Kidney epithelial cell (primary cell): Measurements from ENCODE around the gene ABCA13. TPM values are rescaled to one million over a fixed set of nuclear protein-coding genes. Genes with fewer than 3 reads are reported as not detected.

Experiments
- DNase-seq: peaks from one replicate; pipeline ENCODE4 v3.0.0-alpha.2; 2010; ENCODE audit warnings: low read depth
- H3K27me3 ChIP-seq: 2 replicates; pipeline ENCODE4 v1.6.0; 2011; ENCODE audit warnings: low read length; ENCODE audit not compliant: control insufficient read depth, insufficient read depth
- H3K36me3 ChIP-seq: 2 replicates; pipeline ENCODE4 v1.5.1; 2011; ENCODE audit warnings: low read length; ENCODE audit not compliant: control insufficient read depth, insufficient read depth
- H3K4me3 ChIP-seq: 2 replicates; pipeline ENCODE4 v1.5.1; 2011; ENCODE audit warnings: low read depth, mild to moderate bottlenecking, control low read depth, low read length
- total RNA-seq: library from RNA; depleted of rRNA; stranded (reverse); fragments of >200 nt; gene quantifications from 2 replicates; pipeline ENCODE4 v1.2.3, GENCODE V29; 2015
- TF ChIP-seq, protein P1 (sequence below): IDR thresholded peaks from 2 replicates; pipeline ENCODE4 v1.5.1; 2011; ENCODE audit warnings: mild to moderate bottlenecking, moderate library complexity, low read length, control low read depth, inconsistent platforms; ENCODE audit not compliant: insufficient read depth, poor library complexity, severe bottlenecking

The ABCA13 gene
- total RNA-seq, 1 donor from 2014 or later, result 0.71 TPM

DNA sequence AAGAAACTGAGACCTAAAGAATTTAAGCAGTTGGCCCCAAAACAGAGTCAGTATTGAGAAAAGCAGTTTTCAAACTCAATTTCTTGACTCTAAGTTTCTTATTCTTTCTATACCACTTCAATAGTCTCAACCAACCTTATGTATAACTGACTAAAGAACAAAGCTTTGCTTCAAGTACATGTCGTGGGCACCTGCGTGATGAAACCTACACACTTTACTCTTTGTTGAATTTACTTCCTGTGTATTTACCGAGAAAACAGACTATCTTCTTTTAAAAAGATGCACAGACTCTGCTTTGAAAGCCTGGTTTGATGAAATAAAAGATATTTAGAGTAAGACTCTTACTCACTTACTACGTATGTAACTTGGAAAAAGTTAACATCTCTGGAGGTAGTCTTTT, 455.9 kb downstream of the ABCA13 start:
- no peak for DNase-seq
- Histone ChIP-seq H3K27me3 (no peaks in the 10 kb centered on the region), H3K4me3 (no peak overlapping the region)

GRCh38 chr7:48628793-48629349, 457.6 kb downstream of the ABCA13 start:
- TF ChIP-seq, protein P1, sequence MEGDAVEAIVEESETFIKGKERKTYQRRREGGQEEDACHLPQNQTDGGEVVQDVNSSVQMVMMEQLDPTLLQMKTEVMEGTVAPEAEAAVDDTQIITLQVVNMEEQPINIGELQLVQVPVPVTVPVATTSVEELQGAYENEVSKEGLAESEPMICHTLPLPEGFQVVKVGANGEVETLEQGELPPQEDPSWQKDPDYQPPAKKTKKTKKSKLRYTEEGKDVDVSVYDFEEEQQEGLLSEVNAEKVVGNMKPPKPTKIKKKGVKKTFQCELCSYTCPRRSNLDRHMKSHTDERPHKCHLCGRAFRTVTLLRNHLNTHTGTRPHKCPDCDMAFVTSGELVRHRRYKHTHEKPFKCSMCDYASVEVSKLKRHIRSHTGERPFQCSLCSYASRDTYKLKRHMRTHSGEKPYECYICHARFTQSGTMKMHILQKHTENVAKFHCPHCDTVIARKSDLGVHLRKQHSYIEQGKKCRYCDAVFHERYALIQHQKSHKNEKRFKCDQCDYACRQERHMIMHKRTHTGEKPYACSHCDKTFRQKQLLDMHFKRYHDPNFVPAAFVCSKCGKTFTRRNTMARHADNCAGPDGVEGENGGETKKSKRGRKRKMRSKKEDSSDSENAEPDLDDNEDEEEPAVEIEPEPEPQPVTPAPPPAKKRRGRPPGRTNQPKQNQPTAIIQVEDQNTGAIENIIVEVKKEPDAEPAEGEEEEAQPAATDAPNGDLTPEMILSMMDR, result no peak
- no peak for DNase-seq

More for the DNA sequence above, 455.9 kb downstream of the ABCA13 start:
- H3K36me3 ChIP-seq, result no peaks in the 10 kb centered on the region
- TF ChIP-seq, protein P1, result no peak

DNA sequence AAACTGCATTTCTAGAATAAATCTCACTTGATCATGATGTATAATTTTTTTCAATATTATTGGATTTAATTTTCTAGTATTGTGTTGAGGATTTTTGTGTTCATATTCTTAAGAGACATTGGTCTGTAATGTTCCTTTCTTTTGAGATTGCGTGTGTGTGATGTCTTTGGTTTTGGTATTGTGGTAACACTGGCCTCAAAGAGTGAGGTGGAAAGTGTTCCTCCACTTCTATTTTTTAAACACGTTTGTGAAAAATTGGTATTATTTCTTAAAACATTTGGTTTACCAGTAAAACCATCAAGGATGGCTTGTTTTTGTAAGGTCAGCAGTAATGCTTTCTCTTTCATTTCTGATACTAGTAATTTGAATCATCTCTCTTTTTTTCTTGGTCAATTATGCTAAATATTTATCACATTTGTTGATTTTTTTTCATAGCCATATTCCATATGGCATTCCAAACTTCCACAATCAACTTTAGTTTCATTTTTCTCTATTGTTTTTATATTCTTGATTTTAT, 462.9 kb downstream of the ABCA13 start:
- no peaks in the 10 kb centered on the region for H3K27me3 ChIP-seq

More at GRCh38 chr7:48628793-48629349, 457.6 kb downstream of the ABCA13 start:
- Histone ChIP-seq H3K36me3 (no peaks in the 10 kb centered on the region), H3K27me3 (no peaks in the 10 kb centered on the region), H3K4me3 (no peak overlapping the region)

DNA sequence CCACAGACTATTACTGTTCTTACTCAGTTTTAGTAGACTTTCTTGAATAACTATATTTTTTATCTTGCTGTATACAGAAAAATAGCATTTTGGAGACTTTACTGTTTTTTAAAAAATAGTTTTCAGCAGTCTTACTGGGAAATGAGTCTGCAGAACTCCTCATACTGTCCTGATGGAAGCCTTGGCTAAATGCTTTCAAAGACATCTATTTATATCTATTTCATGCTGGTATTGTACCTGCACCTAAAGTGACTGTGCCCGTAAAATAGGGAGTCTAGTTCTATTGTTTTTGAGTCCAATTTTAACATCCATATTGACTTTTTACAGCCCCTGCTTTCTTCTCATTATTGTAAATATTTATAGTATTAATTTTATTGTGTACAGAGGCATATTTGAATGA, 464.5 kb downstream of the ABCA13 start:
- Histone ChIP-seq H3K27me3 (no peaks in the 10 kb centered on the region), H3K4me3 (no peak overlapping the region), H3K36me3 (no peaks in the 10 kb centered on the region)
- TF ChIP-seq, protein P1, result no peak
- no peak for DNase-seq

More for the DNA sequence above, 462.9 kb downstream of the ABCA13 start:
- TF ChIP-seq, protein P1, result no peak
- DNase-seq, result no peak
- H3K36me3 ChIP-seq, result no peaks in the 10 kb centered on the region
- H3K4me3 ChIP-seq, result no peak overlapping the region

- TF ChIP-seq, protein P1, result no peak
- no peak overlapping the region for H3K4me3 ChIP-seq
- DNase-seq, result no peak
- H3K36me3 ChIP-seq, result no peaks in the 10 kb centered on the region
- no peaks in the 10 kb centered on the region for H3K27me3 ChIP-seq
Observed at GRCh38 chr7:48636391-48637015, 465.2 kb downstream of the ABCA13 start.

GRCh38 chr7:48637382-48637781, 466.1 kb downstream of the ABCA13 start:
- H3K36me3 ChIP-seq, result no peaks in the 10 kb centered on the region
- no peak overlapping the region for H3K4me3 ChIP-seq
- TF ChIP-seq, protein P1, result no peak
- no peaks in the 10 kb centered on the region for H3K27me3 ChIP-seq
- peak; percentile 25 for DNase-seq
